SK-N-SH treated with all-trans-retinoic acid at 6 μM for 48 hours (cell line): ENCODE results near the gene CCDC187.
"Not testable (repeated sequence)": the region's sequence is repeated elsewhere in the genome, so short reads cannot be mapped to it uniquely, and the experiment has no call there.

ENCODE experiments used
- ATAC-seq: fragments of 200-7000 bp; cut with Tn5 transposase; 3 replicates; pipeline ENCODE4 v1.9.1; 2020; ENCODE audit warnings: mild to moderate bottlenecking, moderate library complexity
- ARNTL ChIP-seq: fragments of 450-650 bp; formaldehyde crosslinking; IDR thresholded peaks from 2 replicates; pipeline ENCODE4 v1.5.0; 2020; ENCODE audit warnings: low read depth, mild to moderate bottlenecking, moderate library complexity, borderline replicate concordance
- BACH2 ChIP-seq: fragments of 250-450 bp; sonication (Bioruptor Pico); IDR thresholded peaks from 2 replicates; pipeline ENCODE4 v1.9.0; 2021; ENCODE audit warnings: mild to moderate bottlenecking, borderline replicate concordance
- CSDC2 ChIP-seq: fragments of 250-450 bp; sonication (Bioruptor Pico); IDR thresholded peaks from 2 replicates; pipeline ENCODE4 v1.5.0; 2020; ENCODE audit warnings: mild to moderate bottlenecking, moderate library complexity
- GLIS3 ChIP-seq: fragments of 250-450 bp; sonication (Bioruptor Pico); IDR thresholded peaks from 2 replicates; pipeline ENCODE4 v1.5.0; 2020; ENCODE audit warnings: mild to moderate bottlenecking, moderate library complexity
- ISL1 ChIP-seq: fragments of 250-450 bp; sonication (Bioruptor Pico); IDR thresholded peaks from 2 replicates; pipeline ENCODE4 v2.1.2; 2022; ENCODE audit warnings: mild to moderate bottlenecking, moderate library complexity
- OSR1 ChIP-seq: fragments of 250-450 bp; sonication (Bioruptor Pico); IDR thresholded peaks from 2 replicates; pipeline ENCODE4 v1.8.0; 2022; ENCODE audit warnings: moderate library complexity, mild to moderate bottlenecking, inconsistent platforms
- PPARA ChIP-seq: fragments of 250-450 bp; sonication (Bioruptor Pico); IDR thresholded peaks from 2 replicates; pipeline ENCODE4 v1.5.0; 2020; ENCODE audit warnings: mild to moderate bottlenecking, borderline replicate concordance
- RARB ChIP-seq: fragments of 250-450 bp; sonication (Bioruptor Pico); IDR thresholded peaks from 2 replicates; pipeline ENCODE4 v1.8.0; 2021; ENCODE audit warnings: mild to moderate bottlenecking, moderate library complexity
- SNAI2 ChIP-seq: fragments of 250-450 bp; sonication (Bioruptor Pico); IDR thresholded peaks from 2 replicates; pipeline ENCODE4 v1.5.0; 2020; ENCODE audit warnings: mild to moderate bottlenecking, moderate library complexity
- TCF4 ChIP-seq: fragments of 250-450 bp; sonication (Bioruptor Pico); IDR thresholded peaks from 2 replicates; pipeline ENCODE4 v1.8.0; 2021; ENCODE audit warnings: mild to moderate bottlenecking, moderate library complexity, borderline replicate concordance
- TOX ChIP-seq: fragments of 250-450 bp; sonication (Bioruptor Pico); IDR thresholded peaks from 2 replicates; pipeline ENCODE4 v1.8.0; 2021; ENCODE audit warnings: mild to moderate bottlenecking, moderate library complexity, borderline replicate concordance
- ZFP3 ChIP-seq: fragments of 250-450 bp; sonication (Bioruptor Pico); IDR thresholded peaks from 2 replicates; pipeline ENCODE4 v1.5.0; 2020; ENCODE audit warnings: mild to moderate bottlenecking, moderate library complexity
- ZFP30 ChIP-seq: fragments of 450-650 bp; formaldehyde crosslinking; IDR thresholded peaks from 2 replicates; pipeline ENCODE4 v1.5.0; 2022; ENCODE audit warnings: mild to moderate bottlenecking, moderate library complexity
- ZNF565 ChIP-seq: fragments of 450-650 bp; formaldehyde crosslinking; conservative IDR thresholded peaks from 2 replicates; pipeline ENCODE4 v1.5.0; 2020; ENCODE audit warnings: low read depth, mild to moderate bottlenecking, moderate library complexity
- ZNF70 ChIP-seq: fragments of 450-650 bp; formaldehyde crosslinking; IDR thresholded peaks from 2 replicates; pipeline ENCODE4 v1.5.0; 2020; ENCODE audit warnings: mild to moderate bottlenecking, moderate library complexity
- ZNF8 ChIP-seq: fragments of 450-650 bp; formaldehyde crosslinking; IDR thresholded peaks from 2 replicates; pipeline ENCODE4 v1.5.0; 2020; ENCODE audit warnings: mild to moderate bottlenecking, moderate library complexity
- TF ChIP-seq, protein P1 (sequence below): fragments of 250-450 bp; sonication (Bioruptor Pico); IDR thresholded peaks from 2 replicates; pipeline ENCODE4 v1.5.1; 2020; ENCODE audit warnings: low read depth, mild to moderate bottlenecking, moderate library complexity
- TF ChIP-seq, protein P2 (sequence below): fragments of 250-450 bp; sonication (Bioruptor Pico); IDR thresholded peaks from 2 replicates; pipeline ENCODE4 v1.8.0; 2021; ENCODE audit warnings: low read depth, mild to moderate bottlenecking, moderate library complexity, borderline replicate concordance
- TF ChIP-seq, protein P3 (sequence below): fragments of 250-450 bp; sonication (Bioruptor Pico); IDR thresholded peaks from 2 replicates; pipeline ENCODE4 v1.8.0; 2020; ENCODE audit warnings: mild to moderate bottlenecking, moderate library complexity, borderline replicate concordance
- TF ChIP-seq, protein P4 (sequence below): fragments of 250-450 bp; sonication (Bioruptor Pico); IDR thresholded peaks from 2 replicates; pipeline ENCODE4 v1.5.0; 2020; ENCODE audit warnings: mild to moderate bottlenecking, moderate library complexity

Gene CCDC187

DNA sequence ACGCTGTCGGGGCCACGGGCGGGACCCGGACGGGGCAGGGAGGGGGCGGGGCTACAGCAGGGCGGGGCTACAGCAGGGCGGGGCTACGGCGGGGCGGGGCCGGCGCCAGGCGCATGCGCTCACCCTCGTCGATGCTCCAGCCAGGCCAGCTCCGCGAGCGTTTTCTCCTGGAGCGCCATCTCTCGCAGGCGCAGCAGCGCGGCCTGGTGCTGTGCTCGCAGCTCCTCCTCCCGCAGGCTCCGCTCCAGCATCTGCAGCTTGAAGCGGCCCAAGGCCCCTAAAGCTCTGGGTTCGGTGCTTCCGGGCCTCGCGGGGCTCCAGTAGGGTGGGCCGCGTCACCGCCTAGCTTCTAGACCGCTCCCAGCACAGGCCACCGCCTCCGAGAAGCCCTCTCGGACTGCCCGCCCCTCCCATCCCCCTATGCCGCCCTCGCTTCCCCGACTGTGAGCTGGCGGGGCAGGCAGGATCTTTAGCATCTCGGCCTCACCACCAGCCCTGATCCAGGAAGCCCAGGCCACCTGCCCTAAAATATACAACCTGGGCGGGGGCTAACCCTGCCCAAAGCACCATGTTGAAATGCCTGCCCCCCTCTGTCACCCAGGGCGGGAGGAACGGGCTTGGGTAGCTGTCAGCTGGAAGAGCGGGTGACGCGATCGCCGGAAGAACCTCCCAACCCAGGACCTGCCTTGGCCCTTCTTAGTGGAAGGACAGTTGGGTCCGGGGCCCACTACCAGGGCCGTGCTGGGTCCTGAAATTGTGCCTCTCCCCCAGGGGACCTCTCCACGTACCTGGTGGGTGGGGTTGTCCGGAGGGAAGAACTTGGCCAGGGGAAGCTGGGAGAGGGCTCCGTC lies 36.4 kb downstream of the CCDC187 start:
- ATAC-seq, result peak; percentile 96
- TF ChIP-seq GLIS3 (CRISPR knock-in tag) (0 out of 2 replicates have a peak, but pooled peaks have one; percentile 27), SNAI2 (no peak)

DNA sequence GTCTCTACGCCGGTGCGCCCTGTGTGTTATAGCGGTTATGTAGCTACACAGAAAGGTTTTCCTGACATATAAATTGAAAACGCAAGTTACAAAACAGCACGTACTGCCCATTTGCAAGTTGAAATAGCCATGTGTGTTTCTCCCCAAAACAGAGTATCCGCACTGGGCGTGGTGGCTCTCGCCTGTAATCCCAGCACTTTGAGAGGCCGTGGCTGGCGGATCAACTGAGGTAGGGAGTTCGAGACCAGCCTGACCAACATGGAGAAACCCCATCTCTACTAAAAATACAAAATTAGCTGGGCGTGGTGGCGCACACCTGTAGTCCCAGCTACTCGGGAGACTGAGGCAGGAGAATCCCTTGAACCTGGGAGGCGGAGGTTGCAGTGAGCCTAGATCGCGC lies 37.3 kb downstream of the CCDC187 start:
- ATAC-seq, result not testable (repeated sequence)

DNA sequence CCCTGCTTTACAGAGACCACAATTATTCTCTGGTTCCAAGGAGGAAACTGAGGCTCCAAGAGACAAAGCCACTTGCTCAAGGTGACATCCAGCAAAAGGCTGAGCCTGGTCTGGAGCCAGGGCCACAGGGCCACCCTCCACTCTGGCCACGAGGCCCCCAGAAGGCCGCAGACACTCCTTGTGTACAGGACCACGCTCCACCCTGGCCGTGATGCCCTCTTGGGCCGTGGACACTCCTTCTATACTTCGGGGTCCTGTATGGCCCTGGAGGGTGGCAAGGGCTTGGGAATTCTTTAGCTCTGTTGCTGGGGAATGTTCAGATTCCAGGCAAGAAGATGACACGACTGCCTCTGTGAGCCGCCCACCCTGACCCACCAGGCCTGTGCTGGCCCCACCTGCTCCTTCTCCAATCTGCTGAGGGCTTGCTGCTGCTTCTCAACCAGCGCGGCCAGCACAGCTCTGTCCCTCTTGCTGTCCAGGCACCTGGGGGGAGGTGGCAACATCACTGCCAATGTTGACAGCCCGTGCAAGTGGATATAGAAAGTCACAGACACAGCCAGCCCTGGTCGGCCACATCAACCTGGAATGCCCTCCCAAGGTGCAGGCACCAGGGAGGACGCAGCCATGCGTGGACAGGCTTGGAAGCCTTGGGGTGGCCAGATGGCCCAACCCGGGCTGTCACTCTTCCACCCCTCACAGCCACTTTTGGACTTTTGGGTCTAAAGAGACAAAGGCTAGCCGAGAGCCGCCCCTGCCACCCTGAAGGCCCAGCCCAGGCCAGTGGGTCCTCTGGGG lies 38.1 kb downstream of the CCDC187 start:
- TF ChIP-seq ZFP3 (CRISPR knock-in tag), result no peak
- no peak for ATAC-seq

DNA sequence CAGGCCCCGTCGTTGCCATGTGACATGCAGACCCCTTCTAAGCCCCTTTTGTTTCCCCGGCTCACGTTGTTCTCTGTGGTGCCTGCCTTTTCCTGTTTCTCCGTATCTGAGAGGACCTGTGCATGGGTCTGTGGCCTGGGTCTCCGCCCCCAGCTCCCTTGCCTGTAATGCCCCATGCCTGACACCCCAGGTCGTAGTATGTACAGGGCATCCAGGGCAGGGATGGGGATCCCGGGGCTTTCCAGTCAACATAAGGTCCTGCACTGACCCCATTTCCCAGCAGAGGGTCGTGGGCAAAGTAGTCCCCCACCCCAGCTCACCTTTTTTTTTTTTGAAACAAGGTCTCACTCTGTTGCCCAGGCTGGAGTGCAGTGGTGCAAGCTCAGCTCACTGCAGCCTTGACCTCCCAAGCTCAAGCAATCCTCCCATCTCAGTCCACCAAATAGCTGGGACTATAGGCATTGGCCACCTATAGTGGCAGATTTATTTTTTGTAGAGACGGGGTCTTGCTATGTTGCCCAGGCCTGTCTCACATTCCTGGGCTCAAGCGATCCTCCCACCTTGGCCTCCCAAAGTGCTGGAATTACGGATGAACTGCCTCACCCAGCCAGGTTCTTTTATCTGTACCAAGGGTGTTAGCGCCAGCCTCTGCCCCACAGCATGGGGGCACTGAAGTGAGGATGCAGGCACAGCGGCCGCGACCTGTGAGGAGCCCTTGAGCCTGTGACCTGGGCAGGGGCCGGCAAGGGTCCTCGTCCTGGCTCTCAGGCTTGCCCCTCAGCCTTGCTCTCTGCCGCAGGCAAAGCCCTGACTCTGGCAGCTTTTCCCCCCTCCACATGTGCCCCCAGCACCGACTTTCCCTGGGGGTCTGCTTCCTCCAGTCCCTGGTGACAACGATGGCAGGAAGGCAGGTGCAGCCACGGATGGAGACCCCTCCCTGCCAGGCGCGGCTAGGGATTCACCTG lies 39.2 kb downstream of the CCDC187 start:
- no peak for ATAC-seq
- TF ChIP-seq OSR1 (CRISPR knock-in tag), result no peak

DNA sequence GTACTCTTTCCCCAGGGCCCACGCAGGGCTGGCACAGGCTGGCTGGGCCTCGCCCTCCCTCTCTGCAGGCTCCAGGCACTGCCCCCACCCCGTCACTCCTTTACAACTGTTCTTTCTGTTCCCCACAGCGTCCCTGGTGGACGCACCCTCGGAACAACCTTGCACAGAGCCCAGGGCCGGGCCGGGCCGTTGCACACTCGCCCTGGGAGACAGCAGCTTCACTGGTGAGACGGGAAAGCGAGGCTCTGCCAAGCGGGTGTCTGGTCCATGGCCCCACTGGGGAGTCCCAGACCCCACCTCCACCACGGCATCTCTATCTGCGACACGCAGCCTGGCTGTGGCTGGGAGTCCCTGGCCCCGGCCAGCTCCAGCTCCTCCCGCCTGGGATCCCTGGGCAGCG lies 39.9 kb downstream of the CCDC187 start:
- ATAC-seq, result no peak
- TF ChIP-seq ZFP3 (CRISPR knock-in tag), result no peak
- TF ChIP-seq CSDC2, result no peak
- no peak for TF ChIP-seq GLIS3 (CRISPR knock-in tag)
- TF ChIP-seq ZNF8 (CRISPR knock-in tag), result no peak
- no peak for TF ChIP-seq PPARA (CRISPR knock-in tag)
- TF ChIP-seq, protein P1, sequence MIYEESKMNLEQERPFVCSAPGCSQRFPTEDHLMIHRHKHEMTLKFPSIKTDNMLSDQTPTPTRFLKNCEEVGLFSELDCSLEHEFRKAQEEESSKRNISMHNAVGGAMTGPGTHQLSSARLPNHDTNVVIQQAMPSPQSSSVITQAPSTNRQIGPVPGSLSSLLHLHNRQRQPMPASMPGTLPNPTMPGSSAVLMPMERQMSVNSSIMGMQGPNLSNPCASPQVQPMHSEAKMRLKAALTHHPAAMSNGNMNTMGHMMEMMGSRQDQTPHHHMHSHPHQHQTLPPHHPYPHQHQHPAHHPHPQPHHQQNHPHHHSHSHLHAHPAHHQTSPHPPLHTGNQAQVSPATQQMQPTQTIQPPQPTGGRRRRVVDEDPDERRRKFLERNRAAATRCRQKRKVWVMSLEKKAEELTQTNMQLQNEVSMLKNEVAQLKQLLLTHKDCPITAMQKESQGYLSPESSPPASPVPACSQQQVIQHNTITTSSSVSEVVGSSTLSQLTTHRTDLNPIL (CRISPR knock-in tag), result no peak
- no peak for TF ChIP-seq BACH2
- no peak for TF ChIP-seq ZNF565 (CRISPR knock-in tag)
- no peak for TF ChIP-seq TCF4 (CRISPR knock-in tag)
- TF ChIP-seq, protein P2, sequence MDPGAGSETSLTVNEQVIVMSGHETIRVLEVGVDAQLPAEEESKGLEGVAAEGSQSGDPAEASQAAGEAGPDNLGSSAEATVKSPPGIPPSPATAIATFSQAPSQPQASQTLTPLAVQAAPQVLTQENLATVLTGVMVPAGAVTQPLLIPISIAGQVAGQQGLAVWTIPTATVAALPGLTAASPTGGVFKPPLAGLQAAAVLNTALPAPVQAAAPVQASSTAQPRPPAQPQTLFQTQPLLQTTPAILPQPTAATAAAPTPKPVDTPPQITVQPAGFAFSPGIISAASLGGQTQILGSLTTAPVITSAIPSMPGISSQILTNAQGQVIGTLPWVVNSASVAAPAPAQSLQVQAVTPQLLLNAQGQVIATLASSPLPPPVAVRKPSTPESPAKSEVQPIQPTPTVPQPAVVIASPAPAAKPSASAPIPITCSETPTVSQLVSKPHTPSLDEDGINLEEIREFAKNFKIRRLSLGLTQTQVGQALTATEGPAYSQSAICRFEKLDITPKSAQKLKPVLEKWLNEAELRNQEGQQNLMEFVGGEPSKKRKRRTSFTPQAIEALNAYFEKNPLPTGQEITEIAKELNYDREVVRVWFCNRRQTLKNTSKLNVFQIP (CRISPR knock-in tag), result no peak
- no peak for TF ChIP-seq ZNF70 (CRISPR knock-in tag)
- TF ChIP-seq ISL1 (CRISPR knock-in tag), result no peak
- TF ChIP-seq RARB (CRISPR knock-in tag), result no peak
- TF ChIP-seq, protein P3, sequence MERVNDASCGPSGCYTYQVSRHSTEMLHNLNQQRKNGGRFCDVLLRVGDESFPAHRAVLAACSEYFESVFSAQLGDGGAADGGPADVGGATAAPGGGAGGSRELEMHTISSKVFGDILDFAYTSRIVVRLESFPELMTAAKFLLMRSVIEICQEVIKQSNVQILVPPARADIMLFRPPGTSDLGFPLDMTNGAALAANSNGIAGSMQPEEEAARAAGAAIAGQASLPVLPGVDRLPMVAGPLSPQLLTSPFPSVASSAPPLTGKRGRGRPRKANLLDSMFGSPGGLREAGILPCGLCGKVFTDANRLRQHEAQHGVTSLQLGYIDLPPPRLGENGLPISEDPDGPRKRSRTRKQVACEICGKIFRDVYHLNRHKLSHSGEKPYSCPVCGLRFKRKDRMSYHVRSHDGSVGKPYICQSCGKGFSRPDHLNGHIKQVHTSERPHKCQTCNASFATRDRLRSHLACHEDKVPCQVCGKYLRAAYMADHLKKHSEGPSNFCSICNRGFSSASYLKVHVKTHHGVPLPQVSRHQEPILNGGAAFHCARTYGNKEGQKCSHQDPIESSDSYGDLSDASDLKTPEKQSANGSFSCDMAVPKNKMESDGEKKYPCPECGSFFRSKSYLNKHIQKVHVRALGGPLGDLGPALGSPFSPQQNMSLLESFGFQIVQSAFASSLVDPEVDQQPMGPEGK (CRISPR knock-in tag), result no peak
- TF ChIP-seq TOX (CRISPR knock-in tag), result no peak
- TF ChIP-seq ARNTL (CRISPR knock-in tag), result no peak
- TF ChIP-seq SNAI2, result no peak
- TF ChIP-seq, protein P4, sequence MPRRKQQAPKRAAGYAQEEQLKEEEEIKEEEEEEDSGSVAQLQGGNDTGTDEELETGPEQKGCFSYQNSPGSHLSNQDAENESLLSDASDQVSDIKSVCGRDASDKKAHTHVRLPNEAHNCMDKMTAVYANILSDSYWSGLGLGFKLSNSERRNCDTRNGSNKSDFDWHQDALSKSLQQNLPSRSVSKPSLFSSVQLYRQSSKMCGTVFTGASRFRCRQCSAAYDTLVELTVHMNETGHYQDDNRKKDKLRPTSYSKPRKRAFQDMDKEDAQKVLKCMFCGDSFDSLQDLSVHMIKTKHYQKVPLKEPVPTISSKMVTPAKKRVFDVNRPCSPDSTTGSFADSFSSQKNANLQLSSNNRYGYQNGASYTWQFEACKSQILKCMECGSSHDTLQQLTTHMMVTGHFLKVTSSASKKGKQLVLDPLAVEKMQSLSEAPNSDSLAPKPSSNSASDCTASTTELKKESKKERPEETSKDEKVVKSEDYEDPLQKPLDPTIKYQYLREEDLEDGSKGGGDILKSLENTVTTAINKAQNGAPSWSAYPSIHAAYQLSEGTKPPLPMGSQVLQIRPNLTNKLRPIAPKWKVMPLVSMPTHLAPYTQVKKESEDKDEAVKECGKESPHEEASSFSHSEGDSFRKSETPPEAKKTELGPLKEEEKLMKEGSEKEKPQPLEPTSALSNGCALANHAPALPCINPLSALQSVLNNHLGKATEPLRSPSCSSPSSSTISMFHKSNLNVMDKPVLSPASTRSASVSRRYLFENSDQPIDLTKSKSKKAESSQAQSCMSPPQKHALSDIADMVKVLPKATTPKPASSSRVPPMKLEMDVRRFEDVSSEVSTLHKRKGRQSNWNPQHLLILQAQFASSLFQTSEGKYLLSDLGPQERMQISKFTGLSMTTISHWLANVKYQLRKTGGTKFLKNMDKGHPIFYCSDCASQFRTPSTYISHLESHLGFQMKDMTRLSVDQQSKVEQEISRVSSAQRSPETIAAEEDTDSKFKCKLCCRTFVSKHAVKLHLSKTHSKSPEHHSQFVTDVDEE (CRISPR knock-in tag), result no peak
- TF ChIP-seq ZFP30 (CRISPR knock-in tag), result no peak
- TF ChIP-seq OSR1 (CRISPR knock-in tag), result no peak
